CD4-positive, alpha-beta T cell treated with Interferon alpha-2 for 1 hour (primary cell): ENCODE measurements around the gene PGF.
"Not testable (repeated sequence)": the region's sequence is repeated elsewhere in the genome, so short reads cannot be mapped to it uniquely, and the experiment has no call there.

Experiments
- DNase-seq, 2 donors: peaks; one replicate each; pipeline ENCODE4 v3.0.0-alpha.2; 2020 to 2022

PGF gene

GRCh38 chr14:74955229-74956026 lies at the start of gene PGF:
Gene PGF (minus strand): TSS chr14:74955597. CDS start chr14:74955242, 355 bp downstream.
- peak; percentile 40 to 49 for DNase-seq

- DNase-seq, result no peak
Measured at GRCh38 chr14:75003250-75004027, 48.0 kb upstream of the PGF start.

GRCh38 chr14:75002392-75003249 lies 47.2 kb upstream of the PGF start, which contains the start of gene EIF2B2:
Gene EIF2B2 (plus strand): TSS chr14:75002921. CDS start chr14:75002991, 70 bp downstream.
- DNase-seq, result peak; percentile 99

- no peak for DNase-seq
Measured at GRCh38 chr14:75001899-75002298, 46.5 kb upstream of the PGF start.

GRCh38 chr14:75001261-75001660 lies 45.9 kb upstream of the PGF start:
- DNase-seq, result no peak

- not testable (repeated sequence) for DNase-seq
Measured at GRCh38 chr14:74995781-74996180, 40.4 kb upstream of the PGF start.

GRCh38 chr14:74994182-74994581 lies 38.8 kb upstream of the PGF start:
- DNase-seq, result not testable (repeated sequence)

GRCh38 chr14:74988993-74989392 lies 33.6 kb upstream of the PGF start:
- DNase-seq, result no peak

GRCh38 chr14:74988131-74988530 lies 32.7 kb upstream of the PGF start:
- DNase-seq, result no peak

- DNase-seq, result no peak
Measured at GRCh38 chr14:74985806-74986205, 30.4 kb upstream of the PGF start.

- DNase-seq, result no peak
Measured at GRCh38 chr14:74985028-74985310, 29.6 kb upstream of the PGF start.

GRCh38 chr14:74984236-74985027 lies 29.0 kb upstream of the PGF start:
- no peak for DNase-seq

- no peak for DNase-seq
Measured at GRCh38 chr14:74983343-74983742, 27.9 kb upstream of the PGF start.

GRCh38 chr14:74982661-74983060 lies 27.3 kb upstream of the PGF start:
- DNase-seq, result no peak

GRCh38 chr14:74981833-74982232 lies 26.4 kb upstream of the PGF start:
- DNase-seq, result no peak

GRCh38 chr14:74981462-74981782 lies 26.0 kb upstream of the PGF start:
- no peak for DNase-seq

GRCh38 chr14:74980731-74981461 lies 25.5 kb upstream of the PGF start:
- no peak for DNase-seq

- DNase-seq, result no peak
Measured at GRCh38 chr14:74980398-74980730, 25.0 kb upstream of the PGF start.

GRCh38 chr14:74979442-74980397 lies 24.3 kb upstream of the PGF start:
- no peak for DNase-seq

GRCh38 chr14:74979029-74979428 lies 23.6 kb upstream of the PGF start:
- DNase-seq, result no peak

- DNase-seq, result no peak
Measured at GRCh38 chr14:74978416-74978947, 23.1 kb upstream of the PGF start.
